IPS-18a (cell line): ENCODE data around the gene SH3GLB1.

Experiments
- H3K27ac ChIP-seq: one replicate; pipeline ENCODE4 v1.5.1; 2013; ENCODE audit warnings: low read length
- H3K27me3 ChIP-seq: one replicate; pipeline ENCODE4 v1.6.1; 2013; ENCODE audit warnings: mild to moderate bottlenecking, low read length; ENCODE audit not compliant: control insufficient read depth, insufficient read depth
- H3K36me3 ChIP-seq: one replicate; pipeline ENCODE4 v1.6.1; 2013; ENCODE audit warnings: low read depth, low read length; ENCODE audit not compliant: control insufficient read depth
- H3K4me1 ChIP-seq: one replicate; pipeline ENCODE4 v1.6.1; 2013; ENCODE audit warnings: low read depth, low read length; ENCODE audit not compliant: control insufficient read depth
- H3K4me3 ChIP-seq: one replicate; pipeline ENCODE4 v1.5.1; 2013; ENCODE audit warnings: low read length
- H3K9ac ChIP-seq: one replicate; pipeline ENCODE4 v1.6.1; 2013; ENCODE audit warnings: mild to moderate bottlenecking, low read length, moderate library complexity
- H3K9me3 ChIP-seq: one replicate; pipeline ENCODE4 v1.6.1; 2013; ENCODE audit warnings: low read depth, low read length; ENCODE audit not compliant: control insufficient read depth

Gene SH3GLB1

DNA sequence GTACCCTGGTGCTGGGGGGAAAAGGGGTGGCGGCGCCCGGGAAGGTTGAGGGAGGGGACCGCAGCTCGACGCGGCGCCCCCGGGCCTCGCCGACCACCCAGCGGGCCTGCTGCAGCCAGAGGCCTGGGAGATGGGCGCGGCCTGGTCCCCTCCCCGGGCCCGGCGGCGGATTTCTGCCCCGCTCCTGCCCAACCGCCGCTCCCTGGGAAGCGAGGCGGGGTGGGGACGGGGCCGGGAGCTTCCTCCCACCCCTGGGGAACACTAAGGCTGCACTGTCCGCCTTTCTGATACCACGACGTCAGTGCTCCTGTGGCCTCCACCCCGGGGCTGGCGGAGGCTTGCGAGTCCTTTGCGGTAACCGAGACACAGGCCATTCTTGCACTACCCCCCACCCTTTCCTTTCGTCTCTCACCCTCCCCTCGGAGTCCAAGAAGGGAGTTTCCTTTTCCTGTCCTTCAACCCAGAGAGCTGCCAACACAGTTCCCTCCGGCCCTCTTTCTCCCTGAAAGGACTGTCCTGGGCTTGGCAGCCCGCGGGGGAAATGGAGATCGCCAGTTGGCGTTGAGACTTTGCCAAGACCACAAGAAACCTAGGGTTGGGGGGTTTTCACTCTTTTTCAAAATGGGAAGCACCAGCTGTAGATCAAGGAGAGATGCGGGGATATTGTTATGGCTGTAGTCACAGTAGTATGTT lies 742 bp downstream of the SH3GLB1 start:
- Histone ChIP-seq H3K9ac (peak overlapping the region; percentile 51), H3K27ac (peak overlapping the region; percentile 31), H3K9me3 (no peaks in the 10 kb centered on the region), H3K4me1 (peaks cover 22% of the 10 kb centered on the region), H3K36me3 (no peaks in the 10 kb centered on the region), H3K27me3 (no peaks in the 10 kb centered on the region), H3K4me3 (peak overlapping the region; percentile 76)

DNA sequence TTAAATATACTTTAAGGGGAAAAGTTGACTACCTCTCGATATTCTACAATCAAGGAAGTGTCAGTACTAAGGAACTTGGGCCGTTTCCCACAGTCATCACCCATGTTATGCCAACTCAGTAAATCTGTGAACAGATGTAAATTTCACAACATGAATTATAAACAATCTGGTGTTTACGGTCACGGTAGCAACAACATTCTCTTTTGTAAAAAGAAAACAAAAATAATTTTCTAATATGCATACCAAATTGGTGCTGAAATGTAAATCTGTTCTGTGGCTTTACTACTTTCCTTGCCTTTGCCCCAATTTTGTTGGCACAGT lies 1.2 kb downstream of the SH3GLB1 start:
- no peaks in the 10 kb centered on the region for H3K9me3 ChIP-seq
- H3K4me3 ChIP-seq: peak overlapping the region; percentile 76
- H3K9ac ChIP-seq: peak overlapping the region; percentile 51
- H3K4me1 ChIP-seq: peaks cover 22% of the 10 kb centered on the region
- H3K27me3 ChIP-seq: no peaks in the 10 kb centered on the region
- H3K27ac ChIP-seq: no peak overlapping the region
- H3K36me3 ChIP-seq: no peaks in the 10 kb centered on the region

DNA sequence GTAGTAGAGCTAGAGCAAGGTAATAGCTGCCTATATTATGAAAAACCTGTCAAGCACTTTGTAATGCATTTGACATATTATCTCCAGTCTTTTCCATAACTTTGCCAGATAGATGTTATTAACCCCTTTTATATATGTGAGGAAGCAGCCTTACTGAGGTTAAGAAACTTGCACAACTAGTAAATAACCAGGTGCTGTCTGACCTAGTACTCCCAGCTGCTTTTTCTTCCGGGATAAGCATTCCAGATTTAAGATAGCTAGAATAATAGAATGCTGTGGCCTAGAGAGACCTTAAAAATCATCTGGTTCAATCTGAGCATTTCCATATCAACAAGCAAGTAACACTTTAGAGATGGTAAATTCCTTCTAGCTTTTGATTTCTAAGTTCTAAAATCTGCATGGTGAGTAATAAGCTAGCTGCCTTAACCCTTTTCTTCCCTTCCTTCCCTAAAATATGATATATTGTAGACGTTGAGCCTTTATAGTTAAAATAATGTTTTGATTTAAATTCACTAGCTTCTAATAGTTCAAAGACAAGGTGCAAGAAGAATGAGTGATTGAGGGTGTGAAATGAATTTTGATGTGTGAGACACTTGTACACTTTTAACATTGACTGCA lies 1.8 kb downstream of the SH3GLB1 start:
- Histone ChIP-seq H3K27ac (no peak overlapping the region), H3K27me3 (no peaks in the 10 kb centered on the region), H3K9ac (peak overlapping the region; percentile 51), H3K4me3 (peak overlapping the region; percentile 76), H3K9me3 (no peaks in the 10 kb centered on the region), H3K4me1 (peaks cover 22% of the 10 kb centered on the region), H3K36me3 (no peaks in the 10 kb centered on the region)

DNA sequence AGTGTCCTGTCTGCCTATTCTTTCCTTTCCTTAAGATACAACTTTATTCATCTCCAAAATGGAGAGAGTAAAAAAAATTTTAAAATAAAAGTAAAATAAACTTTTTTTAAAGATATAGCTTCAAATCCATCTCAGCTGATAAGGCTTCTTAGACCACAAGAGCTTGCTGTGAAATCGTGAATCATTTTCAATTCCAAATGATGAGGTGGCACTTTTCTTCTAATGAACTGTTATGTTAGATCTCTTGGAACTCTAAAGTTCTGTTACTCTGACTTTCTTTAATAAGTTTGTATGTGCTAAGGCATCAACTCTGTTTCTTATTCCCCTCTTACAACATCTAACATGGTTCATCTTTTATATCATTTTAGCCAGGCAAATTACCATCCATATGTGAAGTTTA lies 4.5 kb downstream of the SH3GLB1 start:
- H3K27me3 ChIP-seq: no peaks in the 10 kb centered on the region
- no peaks in the 10 kb centered on the region for H3K36me3 ChIP-seq
- H3K27ac ChIP-seq: no peak overlapping the region
- no peaks in the 10 kb centered on the region for H3K9me3 ChIP-seq
- no peak overlapping the region for H3K9ac ChIP-seq
- peaks cover 17% of the 10 kb centered on the region for H3K4me1 ChIP-seq
- no peak overlapping the region for H3K4me3 ChIP-seq

DNA sequence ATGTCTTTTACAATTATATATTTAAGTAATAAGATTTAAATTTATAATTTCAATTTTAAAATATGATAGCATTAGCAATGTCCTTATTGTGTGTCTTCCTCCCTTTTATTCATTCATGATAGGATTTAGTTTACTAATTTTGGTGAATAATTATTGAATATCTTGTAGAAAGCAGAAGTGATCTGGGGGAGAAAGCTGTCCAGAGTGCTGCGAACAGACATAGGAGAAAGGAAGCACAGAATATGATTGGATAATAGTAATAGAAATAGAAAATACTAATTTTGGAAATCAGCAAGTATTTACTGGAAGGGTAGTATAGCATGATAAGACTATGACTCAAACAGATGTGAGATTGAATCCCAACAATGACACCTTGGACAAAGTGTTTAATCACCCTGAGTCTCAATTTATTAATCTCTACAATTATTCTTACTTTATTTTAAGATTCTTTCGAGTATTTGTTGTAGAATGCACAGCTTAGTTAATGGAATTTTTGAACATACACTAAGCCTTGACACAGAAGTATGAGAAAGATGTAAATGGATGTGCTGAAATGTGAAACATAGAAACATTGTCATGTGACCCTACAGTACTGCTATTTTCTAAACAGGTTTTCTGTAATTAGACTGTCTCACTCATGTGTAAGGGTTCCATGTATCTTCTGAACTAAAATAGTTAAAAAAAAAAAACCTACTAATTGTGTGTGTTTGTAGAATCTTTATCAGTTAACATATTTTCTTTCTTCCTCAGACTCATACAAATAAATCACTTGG lies 7.9 kb downstream of the SH3GLB1 start:
- Histone ChIP-seq H3K9me3 (no peaks in the 10 kb centered on the region), H3K4me1 (no peaks in the 10 kb centered on the region), H3K9ac (no peak overlapping the region), H3K36me3 (no peaks in the 10 kb centered on the region), H3K27me3 (no peaks in the 10 kb centered on the region), H3K27ac (no peak overlapping the region), H3K4me3 (no peak overlapping the region)

DNA sequence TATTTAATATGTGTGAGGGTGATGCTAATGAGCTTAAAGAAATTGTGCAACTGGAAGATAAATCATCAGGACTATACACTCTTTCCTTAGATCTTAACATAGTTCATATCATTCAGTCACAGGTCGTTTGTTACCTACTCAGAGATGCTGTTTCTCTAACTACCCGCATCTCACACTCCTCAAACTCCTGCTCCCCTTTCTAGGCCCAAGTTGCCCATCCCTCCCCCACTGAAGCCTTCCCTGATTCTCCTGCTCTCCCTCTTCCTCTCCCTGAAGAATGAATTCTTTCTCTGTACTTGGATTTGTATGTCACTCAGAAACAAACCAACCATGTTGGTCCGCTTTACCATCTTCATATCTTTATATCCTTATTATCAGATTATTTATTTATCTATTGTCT lies 9.1 kb downstream of the SH3GLB1 start:
- Histone ChIP-seq H3K36me3 (no peaks in the 10 kb centered on the region), H3K27ac (no peak overlapping the region), H3K4me1 (no peaks in the 10 kb centered on the region), H3K27me3 (no peaks in the 10 kb centered on the region), H3K4me3 (no peak overlapping the region), H3K9ac (no peak overlapping the region), H3K9me3 (no peaks in the 10 kb centered on the region)

DNA sequence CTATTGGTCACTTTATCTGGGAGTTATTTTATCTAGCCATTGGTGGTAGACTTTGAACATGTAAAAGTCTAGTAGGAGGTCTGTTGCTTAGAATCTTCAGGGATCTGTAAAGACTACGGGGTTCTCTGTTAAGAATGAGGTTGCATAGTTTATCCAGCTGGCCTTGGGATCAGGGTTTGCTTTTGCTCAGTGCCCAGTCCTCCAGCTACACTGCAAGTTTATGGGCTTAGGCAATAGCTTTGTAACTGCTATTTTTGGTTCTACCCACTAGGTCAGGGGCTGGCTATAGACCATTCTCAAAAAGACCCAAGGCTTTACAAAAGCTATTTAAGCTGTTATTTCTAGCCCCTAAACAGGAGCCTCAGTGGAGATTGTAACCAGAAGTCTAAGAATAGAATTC lies 9.8 kb downstream of the SH3GLB1 start:
- no peak overlapping the region for H3K4me3 ChIP-seq
- H3K4me1 ChIP-seq: no peaks in the 10 kb centered on the region
- no peaks in the 10 kb centered on the region for H3K27me3 ChIP-seq
- H3K27ac ChIP-seq: no peak overlapping the region
- no peaks in the 10 kb centered on the region for H3K36me3 ChIP-seq
- no peak overlapping the region for H3K9ac ChIP-seq
- H3K9me3 ChIP-seq: no peaks in the 10 kb centered on the region

DNA sequence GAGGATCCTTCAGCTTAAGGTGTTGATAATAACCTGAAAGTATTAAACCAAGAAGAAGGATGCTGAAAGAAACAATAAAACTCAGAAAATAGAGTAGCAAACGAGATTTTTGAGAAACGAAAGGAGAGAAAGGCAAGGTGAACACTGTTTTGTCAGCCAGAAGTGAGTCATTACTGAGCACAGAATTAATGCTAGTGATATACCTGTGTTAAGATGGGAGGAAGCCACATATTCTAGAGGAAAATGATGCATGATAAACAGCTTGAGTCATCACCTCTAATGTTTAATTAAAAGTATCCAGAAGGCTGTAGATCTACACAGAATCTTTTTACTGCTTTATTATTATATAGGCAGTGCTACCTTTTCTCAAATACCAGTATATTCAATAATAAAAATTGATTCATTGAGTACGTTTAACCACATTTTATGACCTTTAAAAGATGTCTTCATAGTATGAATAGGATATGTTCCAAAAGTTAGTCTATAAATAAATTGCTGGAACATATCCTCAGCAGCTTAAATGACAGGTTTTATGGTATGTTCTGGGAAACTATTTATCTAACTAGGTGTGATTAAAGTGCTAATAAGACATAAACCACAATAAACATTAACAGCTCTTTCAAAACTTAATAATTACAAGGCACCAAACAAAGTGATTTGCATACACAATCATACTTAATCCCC lies 10.3 kb downstream of the SH3GLB1 start:
- no peak overlapping the region for H3K9ac ChIP-seq
- peaks cover 3% of the 10 kb centered on the region for H3K36me3 ChIP-seq
- H3K4me1 ChIP-seq: no peaks in the 10 kb centered on the region
- H3K27me3 ChIP-seq: no peaks in the 10 kb centered on the region
- H3K9me3 ChIP-seq: no peaks in the 10 kb centered on the region
- H3K4me3 ChIP-seq: no peak overlapping the region
- no peak overlapping the region for H3K27ac ChIP-seq

DNA sequence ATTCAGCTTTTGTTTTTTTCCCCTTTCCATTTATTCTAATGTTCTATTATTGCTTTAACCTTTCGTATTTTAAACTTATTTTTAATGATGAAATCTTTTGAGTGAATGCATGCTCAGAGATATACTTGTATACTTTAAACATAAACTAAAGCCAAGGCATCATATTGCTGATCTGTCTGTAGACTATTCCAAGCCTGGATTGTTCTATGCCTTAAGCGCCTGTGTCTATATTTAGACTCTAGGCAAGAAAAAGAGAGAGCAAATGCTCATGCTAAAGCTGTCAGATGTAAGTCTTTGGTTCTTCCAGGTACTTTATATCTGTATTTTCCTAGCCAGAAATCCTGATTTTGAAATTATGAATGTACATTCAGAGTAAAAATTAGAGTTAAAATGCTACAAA lies 14.4 kb downstream of the SH3GLB1 start:
- no peaks in the 10 kb centered on the region for H3K27me3 ChIP-seq
- no peak overlapping the region for H3K9ac ChIP-seq
- H3K4me1 ChIP-seq: no peaks in the 10 kb centered on the region
- H3K36me3 ChIP-seq: peaks cover 15% of the 10 kb centered on the region
- no peak overlapping the region for H3K27ac ChIP-seq
- no peak overlapping the region for H3K4me3 ChIP-seq
- no peaks in the 10 kb centered on the region for H3K9me3 ChIP-seq

DNA sequence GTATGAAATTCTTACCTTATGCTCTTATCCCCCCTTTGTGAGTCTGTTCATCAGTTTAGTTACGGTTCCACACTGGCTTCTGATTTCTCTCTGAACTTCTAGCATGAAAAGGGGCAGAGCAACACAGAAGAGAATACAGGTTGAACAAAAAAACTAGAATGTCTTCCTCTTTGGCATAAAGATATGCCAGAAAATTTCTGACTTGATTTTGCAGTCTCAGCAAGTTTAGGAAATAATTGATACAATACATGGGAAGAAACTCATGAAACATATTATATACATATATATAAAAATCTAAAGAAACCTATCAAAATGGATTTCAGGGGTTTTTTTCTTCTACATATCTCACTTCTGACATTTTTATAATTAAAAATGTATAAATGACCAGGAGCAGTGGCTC lies 27.0 kb downstream of the SH3GLB1 start:
- Histone ChIP-seq H3K36me3 (peaks cover 22% of the 10 kb centered on the region), H3K27ac (no peak overlapping the region), H3K4me1 (no peaks in the 10 kb centered on the region), H3K9ac (no peak overlapping the region), H3K27me3 (no peaks in the 10 kb centered on the region), H3K4me3 (no peak overlapping the region), H3K9me3 (no peaks in the 10 kb centered on the region)

DNA sequence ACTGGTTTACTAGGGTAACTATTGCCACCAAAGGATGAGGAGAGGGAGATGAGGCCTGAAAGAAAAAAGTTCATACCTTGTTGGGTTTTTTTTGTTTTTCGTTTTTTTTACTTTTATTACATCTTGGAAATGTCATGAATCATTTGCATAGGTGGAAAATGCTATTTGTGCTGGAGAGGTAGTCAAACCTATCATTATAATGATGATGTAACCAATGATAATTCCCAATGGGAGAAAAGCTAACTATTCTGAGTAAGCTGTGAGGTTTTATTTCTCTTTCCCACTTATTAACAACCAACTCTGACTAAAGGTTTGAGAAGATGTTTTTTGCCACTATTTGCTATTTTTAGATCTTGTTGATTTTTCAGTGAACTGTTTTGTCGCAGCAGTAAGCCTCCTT lies 29.0 kb downstream of the SH3GLB1 start:
- Histone ChIP-seq H3K27me3 (no peaks in the 10 kb centered on the region), H3K4me1 (no peaks in the 10 kb centered on the region), H3K36me3 (peaks cover 28% of the 10 kb centered on the region), H3K4me3 (no peak overlapping the region), H3K9ac (no peak overlapping the region), H3K27ac (no peak overlapping the region), H3K9me3 (no peaks in the 10 kb centered on the region)
